ENCODE data around the gene SGCA.

SGCA gene

GRCh38 chr17:50167371-50167770 lies 1.6 kb downstream of the SGCA start:
- no peak for DNase-seq

GRCh38 chr17:50168319-50168718 lies 2.5 kb downstream of the SGCA start:
- no peak for DNase-seq

- no peak for DNase-seq
These were observed 3.4 kb downstream of the SGCA start for GRCh38 chr17:50169121-50169764.

GRCh38 chr17:50169881-50170459 lies 4.2 kb downstream of the SGCA start:
- no peak for DNase-seq

- no peak for DNase-seq
These were observed 5.0 kb downstream of the SGCA start for GRCh38 chr17:50170662-50171370.

- no peak for DNase-seq
These were observed 5.7 kb downstream of the SGCA start for GRCh38 chr17:50171371-50172071.

- DNase-seq: no peak
These were observed 6.3 kb downstream of the SGCA start for GRCh38 chr17:50172130-50172529.

- DNase-seq: no peak
These were observed 7.1 kb downstream of the SGCA start for GRCh38 chr17:50172936-50173334.

- DNase-seq: no peak
These were observed 7.6 kb downstream of the SGCA start for GRCh38 chr17:50173335-50173941.

- no peak for DNase-seq
These were observed 8.6 kb downstream of the SGCA start for GRCh38 chr17:50174444-50174843.

- DNase-seq: no peak
These were observed 9.4 kb downstream of the SGCA start for GRCh38 chr17:50175035-50175807.

GRCh38 chr17:50176559-50177357 lies 11.0 kb downstream of the SGCA start:
- DNase-seq: no peak

- no peak for DNase-seq
These were observed 11.7 kb downstream of the SGCA start for GRCh38 chr17:50177476-50177875.

GRCh38 chr17:50177983-50178834 lies 12.4 kb downstream of the SGCA start:
- no peak for DNase-seq

- no peak for DNase-seq
These were observed 14.3 kb downstream of the SGCA start for GRCh38 chr17:50180111-50180510.

GRCh38 chr17:50180620-50181019 lies 14.8 kb downstream of the SGCA start:
- no peak for DNase-seq

GRCh38 chr17:50181144-50181543 lies 15.3 kb downstream of the SGCA start:
- no peak for DNase-seq

- DNase-seq: no peak
These were observed 16.1 kb downstream of the SGCA start for GRCh38 chr17:50181591-50182560.

GRCh38 chr17:50182783-50183420 lies 17.1 kb downstream of the SGCA start:
- DNase-seq: no peak

All from NCI-H1436 treated with DMSO at 0.1 percent for 48 hours (cell line).